ENCODE data around the gene FARS2.

Gene FARS2

GRCh38 chr6:5507131-5507681 is 245.9 kb downstream of the FARS2 start:
- no peak for DNase-seq (ENCODE audit: low read depth)

DNA sequence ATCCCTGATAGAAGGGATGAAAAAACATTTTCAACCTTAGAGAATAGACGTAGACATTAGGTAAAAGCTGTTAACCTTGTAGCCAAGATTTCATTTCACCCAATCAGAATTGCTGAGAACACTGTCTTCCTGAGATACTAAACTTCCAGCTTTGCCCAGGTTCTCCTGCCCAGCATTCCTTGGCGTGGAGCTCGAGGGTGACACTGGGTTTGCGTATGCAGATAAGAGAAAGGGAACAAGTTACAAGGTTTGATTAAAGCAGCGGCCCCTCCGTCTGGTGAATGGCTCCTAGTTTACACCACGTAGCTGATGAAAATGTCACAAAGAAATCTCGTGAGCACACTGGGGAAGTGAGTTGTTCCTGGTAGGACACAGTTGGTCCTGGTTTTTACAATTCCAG is 247.8 kb downstream of the FARS2 start:
- no peak for DNase-seq (ENCODE audit: low read depth)

GRCh38 chr6:5510331-5511133 is 249.2 kb downstream of the FARS2 start:
- no peak for DNase-seq (ENCODE audit: low read depth)

DNA sequence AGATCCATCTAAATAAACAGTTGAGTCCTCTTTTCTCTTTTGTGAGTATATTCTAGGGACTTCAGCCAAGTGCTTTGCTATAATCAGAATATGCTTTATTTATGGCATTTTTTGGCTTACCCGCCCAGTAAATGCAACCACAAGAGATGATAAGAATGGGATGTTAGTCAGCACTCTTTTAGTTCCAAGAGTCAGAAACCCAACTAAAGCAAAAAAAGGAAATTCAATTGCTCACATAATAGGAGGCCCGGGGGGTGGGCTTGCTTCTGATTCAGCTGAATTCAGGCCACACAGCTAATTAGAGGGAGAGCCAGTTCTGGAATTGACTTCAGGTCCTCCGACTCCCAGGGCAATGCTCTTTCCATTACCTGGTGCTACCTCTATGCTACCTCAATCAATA is 250.6 kb downstream of the FARS2 start:
- no peak for DNase-seq (ENCODE audit: low read depth)

GRCh38 chr6:5512422-5512821 is 251.1 kb downstream of the FARS2 start:
- no peak for DNase-seq (ENCODE audit: low read depth)

DNA sequence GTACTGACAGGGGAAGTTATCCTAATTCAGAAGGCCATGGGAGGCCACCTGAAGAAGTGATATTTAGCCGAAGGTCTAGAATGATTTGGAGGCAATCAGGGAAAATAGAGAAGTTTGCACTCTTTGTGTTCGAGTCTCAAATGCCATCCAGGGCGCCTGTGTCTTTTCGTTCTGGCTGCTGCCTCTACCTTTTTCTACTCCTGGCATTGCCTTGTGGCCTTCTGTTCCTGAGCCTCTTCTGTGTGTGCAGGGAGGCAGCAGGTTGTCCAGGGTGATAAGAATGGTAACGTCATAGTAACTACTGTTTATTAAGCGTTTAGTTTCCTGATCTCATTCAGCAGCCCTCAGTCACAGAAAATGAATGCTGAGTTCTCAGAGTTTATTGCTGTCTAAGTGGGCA is 252.1 kb downstream of the FARS2 start:
- DNase-seq (ENCODE audit: low read depth) = no peak

GRCh38 chr6:5514353-5514752 is 253.0 kb downstream of the FARS2 start:
- DNase-seq (ENCODE audit: low read depth) = no peak

DNA sequence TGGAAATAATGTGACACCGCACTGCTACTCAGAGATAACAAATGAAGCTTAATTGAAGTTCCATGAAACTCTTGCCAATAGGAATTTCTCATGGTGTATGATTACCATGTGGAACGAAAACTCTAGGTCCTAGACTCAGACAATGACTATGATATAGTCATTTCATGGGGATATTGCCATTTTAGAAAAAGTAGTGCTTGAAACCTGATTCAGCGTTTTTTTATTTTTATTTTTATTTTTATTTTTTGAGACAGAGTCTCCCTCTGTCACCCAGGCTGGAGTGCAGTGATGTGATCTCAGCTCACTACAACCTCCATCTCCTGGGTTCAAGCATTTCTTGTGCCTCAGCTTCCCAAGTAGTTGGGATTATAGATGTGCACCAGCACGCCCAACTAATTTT is 253.9 kb downstream of the FARS2 start:
- no peak for DNase-seq (ENCODE audit: low read depth)

- DNase-seq (ENCODE audit: low read depth) = no peak
Measured at GRCh38 chr6:5516036-5516435, 254.7 kb downstream of the FARS2 start.

GRCh38 chr6:5517796-5518195 is 256.5 kb downstream of the FARS2 start:
- DNase-seq (ENCODE audit: low read depth) = no peak

GRCh38 chr6:5518936-5519491 is 257.7 kb downstream of the FARS2 start:
- no peak for DNase-seq (ENCODE audit: low read depth)

GRCh38 chr6:5520796-5521195 is 259.5 kb downstream of the FARS2 start:
- no peak for DNase-seq (ENCODE audit: low read depth)

DNA sequence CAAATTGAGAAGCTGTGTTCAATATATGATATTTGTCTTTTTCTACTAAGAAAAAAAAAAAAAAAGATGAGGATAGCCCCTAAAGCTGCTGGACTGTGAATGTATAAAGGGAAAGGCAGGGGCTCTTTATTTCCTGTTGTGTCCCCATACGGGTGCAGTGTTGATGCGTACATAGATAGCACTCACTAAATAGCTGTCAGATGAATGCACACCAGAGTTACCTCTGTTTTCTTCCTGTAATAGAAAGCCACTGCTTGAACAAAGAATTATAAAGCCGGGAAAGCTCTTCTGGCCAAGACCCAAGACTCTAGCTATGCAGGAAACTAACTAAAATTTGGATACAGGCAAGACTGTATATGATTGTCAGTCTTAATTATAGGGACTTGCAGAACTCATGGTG is 260.0 kb downstream of the FARS2 start:
- DNase-seq (ENCODE audit: low read depth) = no peak

- no peak for DNase-seq (ENCODE audit: low read depth)
Measured at GRCh38 chr6:5522147-5522546, 260.8 kb downstream of the FARS2 start.

DNA sequence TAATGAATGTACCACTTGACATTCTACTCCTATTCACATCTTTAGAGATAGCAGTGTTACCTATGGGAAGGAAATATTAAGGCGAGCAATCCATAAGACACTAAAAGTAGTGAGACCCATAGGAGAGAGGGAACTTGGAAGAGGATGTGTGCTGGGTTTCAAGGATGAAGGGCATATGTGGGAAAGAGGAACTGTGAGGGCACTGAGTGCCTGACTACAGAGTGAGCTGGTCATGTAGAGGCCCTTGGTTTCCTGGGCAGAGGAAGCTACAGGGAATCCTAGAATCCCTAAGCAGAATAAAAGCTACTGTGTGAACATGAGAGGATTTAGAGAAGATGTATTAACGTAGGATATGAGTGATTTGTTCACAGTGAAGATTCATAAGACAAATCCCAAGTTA is 262.8 kb downstream of the FARS2 start:
- DNase-seq (ENCODE audit: low read depth) = no peak

- no peak for DNase-seq (ENCODE audit: low read depth)
Measured at GRCh38 chr6:5525209-5525608, 263.9 kb downstream of the FARS2 start.

- no peak for DNase-seq (ENCODE audit: low read depth)
Measured at GRCh38 chr6:5529015-5529414, 267.7 kb downstream of the FARS2 start.

GRCh38 chr6:5529733-5530132 is 268.4 kb downstream of the FARS2 start:
- no peak for DNase-seq (ENCODE audit: low read depth)

DNA sequence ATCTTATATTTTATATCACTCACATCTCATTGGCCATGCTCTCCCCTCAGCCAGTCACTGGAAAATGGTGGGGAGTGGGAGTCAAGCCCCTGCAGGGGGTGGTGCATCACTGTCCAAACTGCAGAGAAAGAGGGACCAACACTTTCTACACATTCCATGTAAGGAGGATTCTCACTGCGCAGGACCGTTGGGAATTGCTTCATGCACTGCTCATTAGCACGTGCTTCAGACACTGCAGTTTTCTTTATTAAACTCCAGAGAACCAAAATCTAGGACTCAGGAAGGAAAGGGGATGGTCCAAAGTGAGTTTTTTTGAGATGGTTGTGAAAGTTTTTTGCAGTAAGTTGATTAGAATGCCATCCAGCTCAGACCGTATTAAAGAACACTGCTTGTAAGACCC is 269.8 kb downstream of the FARS2 start:
- DNase-seq (ENCODE audit: low read depth) = no peak

DNA sequence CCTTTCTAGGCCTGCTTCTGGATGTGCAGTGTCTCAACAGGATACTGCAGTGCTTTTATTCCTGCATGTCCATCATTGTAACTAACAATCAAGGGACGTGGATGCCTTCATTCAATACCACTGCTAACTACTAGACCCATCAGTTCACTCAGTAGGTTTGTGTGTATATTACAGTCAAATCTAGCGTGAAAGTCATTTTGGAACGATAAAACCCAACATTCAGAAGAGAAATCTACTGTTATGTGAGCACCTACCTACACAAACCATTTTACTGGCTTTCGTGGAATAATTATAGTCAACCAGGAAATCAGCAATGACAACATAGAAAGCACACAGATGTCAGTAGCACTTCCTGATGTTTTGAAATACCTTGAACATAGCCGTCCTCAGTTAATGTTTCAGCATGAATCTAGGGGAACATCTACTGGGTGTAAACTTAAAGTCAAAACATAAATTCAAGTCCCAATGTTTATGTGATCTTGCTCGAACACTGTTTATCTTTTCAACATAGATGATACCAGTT is 270.6 kb downstream of the FARS2 start:
- no peak for DNase-seq (ENCODE audit: low read depth)

GRCh38 chr6:5532941-5533340 is 271.6 kb downstream of the FARS2 start:
- no peak for DNase-seq (ENCODE audit: low read depth)

- DNase-seq (ENCODE audit: low read depth) = no peak
Measured at GRCh38 chr6:5534643-5535042, 273.3 kb downstream of the FARS2 start.

GRCh38 chr6:5536644-5537043 is 275.3 kb downstream of the FARS2 start:
- DNase-seq (ENCODE audit: low read depth) = no peak

DNA sequence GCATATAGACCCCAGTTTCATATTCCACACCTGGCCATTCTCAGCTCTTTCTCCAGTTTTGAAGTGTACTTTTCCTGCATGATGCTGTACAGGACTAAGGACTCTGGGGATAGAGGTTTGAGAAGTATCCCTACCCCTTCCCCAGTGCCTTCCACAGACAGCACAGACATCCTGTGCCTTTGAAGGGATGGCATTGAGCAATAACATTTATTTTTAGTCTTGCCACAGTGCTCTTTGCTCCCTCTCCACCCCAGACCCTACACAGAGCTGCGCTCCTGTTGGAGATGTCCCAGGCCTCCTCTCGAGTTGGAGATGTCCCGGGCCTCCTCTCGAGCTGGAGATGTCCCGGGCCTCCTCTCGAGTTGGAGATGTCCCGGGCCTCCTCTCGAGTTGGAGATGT is 275.8 kb downstream of the FARS2 start:
- no peak for DNase-seq (ENCODE audit: low read depth)
